Right hindlimb (tissue), 1 donor: ENCODE measurements around the gene SH3BGRL3.
"Not testable (repeated sequence)": the region's sequence is repeated elsewhere in the genome, so short reads cannot be mapped to it uniquely, and the experiment has no call there.

Experiments
- DNase-seq: peaks from one replicate; pipeline ENCODE4 v3.0.0-alpha.2; 2018

The SH3BGRL3 gene

DNA sequence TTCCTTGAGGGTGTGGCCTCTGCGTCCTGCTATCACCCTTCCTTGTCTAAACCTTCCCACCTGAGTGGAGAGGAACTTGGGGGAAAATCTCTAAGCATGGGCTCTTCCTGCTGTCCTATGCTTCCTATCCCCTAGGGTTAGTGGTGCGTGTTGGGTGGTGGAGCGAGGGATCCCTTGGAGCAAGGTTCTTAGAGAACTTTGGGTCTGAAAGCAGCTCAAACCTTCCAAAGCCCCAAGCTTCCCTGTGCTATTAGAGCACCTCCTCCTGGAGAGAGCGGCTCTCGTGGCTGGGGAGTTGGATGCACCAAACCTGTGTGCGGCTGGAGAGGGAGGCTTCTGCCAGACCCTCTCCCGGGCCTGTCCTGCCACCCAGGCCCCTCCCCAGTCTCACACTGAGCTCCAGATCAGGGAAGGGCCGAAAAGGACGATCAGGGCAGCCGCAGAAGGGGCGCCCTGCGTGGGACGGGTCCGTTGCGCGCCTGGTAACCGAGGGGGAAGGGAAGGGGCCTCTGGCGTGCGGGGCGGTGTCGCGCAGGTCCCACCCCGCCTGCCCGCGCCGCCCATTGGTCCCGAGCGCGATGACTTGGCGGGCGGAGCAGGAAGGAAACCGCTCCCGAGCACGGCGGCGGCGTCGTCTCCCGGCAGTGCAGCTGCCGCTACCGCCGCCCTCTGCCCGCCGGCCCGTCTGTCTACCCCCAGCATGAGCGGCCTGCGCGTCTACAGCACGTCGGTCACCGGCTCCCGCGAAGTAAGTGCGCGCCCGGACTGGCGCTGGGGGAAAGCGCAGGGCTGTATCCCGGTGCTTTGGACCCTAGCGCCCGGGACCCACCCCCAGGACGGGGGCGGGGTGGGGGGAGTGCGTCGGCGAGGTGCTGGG is at the start of gene SH3BGRL3:
Gene SH3BGRL3 (plus strand): TSS at position 631 of the 877 bp plus-strand sequence. CDS start 70 bp downstream, at position 701.
- peak; percentile 91 for DNase-seq

DNA sequence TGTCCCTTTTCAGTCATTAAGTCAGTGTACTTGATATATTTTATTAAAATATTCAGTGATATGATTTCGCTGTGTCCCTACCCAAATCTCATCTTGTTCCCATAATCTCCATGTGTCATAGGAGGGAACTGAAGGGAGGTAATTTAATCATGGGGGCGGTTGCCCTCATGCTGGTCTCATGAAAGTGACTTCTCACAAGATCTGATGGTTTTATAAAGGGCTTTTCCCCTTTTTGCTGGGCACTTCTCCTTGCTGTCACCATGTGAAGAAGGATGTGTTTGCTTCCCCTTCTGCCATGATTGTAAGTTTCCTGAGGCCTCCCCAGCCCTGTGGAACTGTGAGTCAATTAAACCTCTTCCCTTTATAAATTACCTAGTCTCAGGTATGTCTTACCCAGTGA is 49.2 kb upstream of the SH3BGRL3 start:
- not testable (repeated sequence) for DNase-seq

DNA sequence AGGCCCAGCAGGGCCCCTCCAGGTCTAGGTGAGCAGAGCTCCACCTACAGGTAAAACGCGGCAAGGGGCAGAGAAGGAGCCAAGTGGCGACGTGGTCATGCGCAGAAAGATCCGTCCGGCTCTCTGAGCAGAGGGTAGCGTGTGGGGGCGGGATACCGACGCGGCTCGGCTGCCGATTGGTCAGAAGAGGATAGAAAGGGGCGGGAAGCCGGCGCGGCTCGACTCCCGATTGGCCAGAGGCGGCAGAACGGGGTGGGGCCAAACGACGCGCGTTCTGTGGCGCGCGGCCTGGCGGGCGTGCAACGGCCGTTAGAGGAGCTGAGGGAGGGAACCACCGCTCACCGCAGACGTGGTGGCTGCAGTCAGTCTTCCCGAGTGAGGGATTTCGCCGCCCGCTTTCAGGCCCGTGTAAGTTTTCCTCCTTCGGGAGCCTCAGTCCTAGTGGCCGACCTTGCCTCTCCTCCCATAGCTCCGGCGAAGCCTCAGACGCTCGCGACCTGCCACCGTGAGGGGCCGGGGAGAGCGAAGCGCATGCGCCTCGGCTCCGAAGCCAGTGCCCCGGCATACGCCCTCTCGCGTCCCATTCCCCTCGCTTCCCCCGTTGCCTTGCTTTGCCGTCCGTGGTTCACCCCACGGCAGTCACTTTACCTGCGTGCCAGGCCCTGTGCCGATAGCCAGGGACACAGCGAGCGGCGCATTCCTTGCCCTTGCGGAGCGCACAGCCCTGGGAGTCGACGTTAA is 45.8 kb upstream of the SH3BGRL3 start, which contains the start of gene CEP85:
Gene CEP85 (plus strand): TSS at position 298 of the 741 bp plus-strand sequence. CDS start 5,584 bp downstream, outside the sequence.
- peak; percentile 98 for DNase-seq

DNA sequence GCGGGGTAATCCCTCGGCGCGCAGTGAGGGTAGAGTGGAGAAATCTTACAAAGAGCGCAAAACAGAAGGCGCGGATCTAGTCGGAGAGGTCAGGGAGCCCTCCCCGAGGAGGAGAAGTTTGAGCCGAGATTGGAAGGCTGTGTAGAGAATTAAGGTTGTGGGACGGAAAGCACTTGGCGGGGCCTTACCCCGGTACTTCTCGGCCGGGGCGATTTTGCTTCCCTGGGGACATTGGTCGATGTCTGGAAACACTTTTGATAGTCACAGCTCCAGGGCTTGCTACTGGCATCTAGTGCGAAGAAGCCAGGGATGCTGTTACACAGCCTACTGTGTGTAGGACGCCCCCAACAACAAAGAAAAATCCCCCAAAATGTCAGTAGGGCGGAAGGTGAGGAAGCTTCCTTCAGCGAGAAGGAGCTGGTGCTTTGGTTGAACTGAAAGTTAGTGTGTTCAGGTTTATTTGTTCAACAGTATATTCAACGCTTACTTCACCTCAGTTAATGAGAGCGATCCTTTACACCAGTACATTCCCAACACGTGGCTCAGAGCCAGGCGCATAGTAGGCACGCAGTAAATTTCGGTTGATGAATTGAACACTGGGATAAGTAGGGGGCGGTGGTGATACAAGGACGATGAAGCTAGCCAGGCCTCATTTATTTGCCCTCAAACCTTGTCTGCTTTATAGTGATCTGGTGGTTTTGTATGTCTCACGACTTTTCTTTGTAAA is 45.1 kb upstream of the SH3BGRL3 start:
- DNase-seq, result peak; percentile 34

DNA sequence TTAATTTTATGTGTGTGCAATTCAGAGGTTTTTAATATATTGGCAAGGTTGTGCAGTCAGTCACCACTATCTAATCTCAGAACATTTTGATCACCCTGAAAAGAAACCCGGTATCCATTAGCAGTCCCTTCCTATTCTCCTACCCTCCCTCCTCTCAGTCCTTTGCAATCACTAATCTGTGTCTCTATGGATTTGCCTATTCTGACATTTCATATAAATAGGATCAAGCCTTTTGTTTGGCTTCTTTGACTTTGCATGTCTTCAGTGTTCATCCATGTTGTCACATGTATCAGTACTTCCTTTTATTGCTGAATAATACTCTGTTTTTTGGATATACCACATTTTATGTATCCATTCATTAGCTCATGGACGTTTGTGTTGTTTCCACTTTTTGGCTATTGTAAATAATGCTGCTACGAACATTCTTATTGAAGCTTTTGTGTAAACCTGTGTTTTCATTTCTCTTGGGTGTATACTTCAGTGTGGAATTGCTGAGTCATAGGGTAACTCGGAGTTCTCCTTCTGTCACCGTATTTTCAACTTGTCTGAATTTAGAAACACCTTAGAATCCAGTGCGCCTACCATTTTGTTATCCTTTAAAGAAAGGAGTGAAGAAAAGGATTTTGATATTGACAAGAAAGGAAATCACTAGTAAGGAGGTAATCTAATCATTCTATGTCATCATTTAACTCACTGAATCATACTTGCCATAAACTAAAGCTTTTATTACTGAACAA is 42.5 kb upstream of the SH3BGRL3 start:
- no peak for DNase-seq

DNA sequence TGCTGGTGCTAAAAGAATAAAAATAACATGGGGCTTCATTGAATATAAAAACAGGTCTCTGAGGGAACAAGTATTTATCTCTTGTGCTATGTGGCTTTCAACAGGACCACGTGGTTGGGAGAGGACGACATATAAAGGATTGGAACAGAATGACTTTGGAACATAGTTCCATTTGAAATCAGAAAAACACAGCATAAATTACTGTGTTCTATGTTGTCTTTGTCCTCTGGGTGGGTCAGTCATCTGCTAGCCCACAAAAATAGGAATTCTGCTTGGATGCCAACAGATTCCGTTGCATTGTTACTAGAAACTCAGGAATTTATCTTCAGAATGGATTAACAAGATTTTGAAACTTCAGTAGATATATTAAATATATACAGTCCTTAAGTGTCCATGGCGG is 40.0 kb upstream of the SH3BGRL3 start:
- DNase-seq, result no peak

DNA sequence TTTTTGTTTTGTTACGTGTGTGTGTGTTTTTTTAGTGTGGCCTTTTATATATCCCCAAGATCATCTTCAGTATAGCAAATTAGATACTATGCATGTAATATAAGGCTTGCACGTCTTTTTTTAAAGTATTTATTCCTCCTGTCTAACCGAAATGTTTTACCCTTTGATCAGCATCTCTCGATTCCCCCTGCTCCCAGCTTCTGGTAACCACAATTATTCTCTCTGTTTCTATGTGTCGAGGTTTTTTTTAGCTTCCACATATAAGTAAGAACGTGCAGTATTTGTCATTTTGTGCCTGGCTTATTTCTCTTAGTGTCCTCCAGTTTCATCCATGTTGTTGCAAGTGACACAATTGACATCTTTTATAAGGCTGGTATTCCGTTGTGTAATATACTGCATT is 27.2 kb upstream of the SH3BGRL3 start:
- no peak for DNase-seq

DNA sequence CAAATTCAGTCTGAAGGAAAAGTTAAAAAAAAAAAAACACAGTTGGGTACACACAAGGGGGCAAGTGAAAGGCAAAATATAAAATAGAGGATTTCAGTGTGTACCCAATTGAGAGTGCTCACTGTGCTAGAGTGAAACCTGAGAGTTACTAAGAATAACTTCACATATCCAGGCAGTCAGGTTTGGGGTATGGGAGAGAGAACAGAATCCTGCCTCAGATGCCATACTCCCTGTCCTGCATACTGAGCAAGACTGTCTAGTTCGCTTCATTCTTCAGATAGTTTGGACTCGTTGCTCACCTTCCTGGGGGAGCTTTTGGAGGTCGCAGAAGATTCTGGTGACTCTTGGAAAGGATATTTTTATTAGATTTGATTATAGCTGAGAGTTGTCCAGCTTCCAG is 25.5 kb upstream of the SH3BGRL3 start:
- no peak for DNase-seq

DNA sequence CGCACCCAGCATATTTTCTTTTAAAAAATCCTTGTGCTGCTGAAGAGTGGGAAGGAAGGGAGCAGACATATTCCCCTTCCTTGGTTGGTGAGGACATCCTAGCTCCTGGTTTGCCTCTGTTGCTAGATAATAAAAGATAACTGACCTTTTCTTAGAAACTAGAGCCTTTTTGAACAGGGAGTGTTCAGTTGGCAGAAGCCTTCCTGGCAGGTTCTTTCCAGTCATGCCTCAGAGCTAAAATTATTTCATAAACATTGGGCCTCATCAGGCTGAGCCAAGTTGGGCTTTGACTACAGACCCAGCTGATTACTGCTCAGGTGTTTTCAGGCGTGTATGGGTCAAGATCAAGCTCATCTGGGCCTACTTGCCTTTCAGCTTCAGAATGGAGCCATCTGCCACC is 22.7 kb upstream of the SH3BGRL3 start:
- DNase-seq, result no peak

DNA sequence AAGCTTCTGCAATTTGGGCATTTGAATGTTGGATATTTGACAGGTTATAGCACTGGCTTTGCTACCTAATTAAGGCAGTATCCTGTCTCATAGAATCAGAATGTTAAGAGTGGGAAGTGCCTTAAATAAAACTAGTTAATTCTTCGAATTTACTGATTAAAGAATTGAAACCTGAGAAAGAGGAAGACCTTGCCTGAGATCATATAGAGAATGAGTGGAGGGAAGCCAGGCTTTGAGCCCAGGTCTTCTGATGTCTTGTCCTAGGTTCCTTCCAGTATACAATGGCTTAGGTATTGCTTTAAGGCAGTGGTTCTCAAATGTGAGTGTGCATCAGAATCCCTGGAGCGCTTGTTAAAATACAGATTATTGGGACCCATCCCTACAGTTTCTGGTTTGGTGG is 20.9 kb upstream of the SH3BGRL3 start:
- no peak for DNase-seq

DNA sequence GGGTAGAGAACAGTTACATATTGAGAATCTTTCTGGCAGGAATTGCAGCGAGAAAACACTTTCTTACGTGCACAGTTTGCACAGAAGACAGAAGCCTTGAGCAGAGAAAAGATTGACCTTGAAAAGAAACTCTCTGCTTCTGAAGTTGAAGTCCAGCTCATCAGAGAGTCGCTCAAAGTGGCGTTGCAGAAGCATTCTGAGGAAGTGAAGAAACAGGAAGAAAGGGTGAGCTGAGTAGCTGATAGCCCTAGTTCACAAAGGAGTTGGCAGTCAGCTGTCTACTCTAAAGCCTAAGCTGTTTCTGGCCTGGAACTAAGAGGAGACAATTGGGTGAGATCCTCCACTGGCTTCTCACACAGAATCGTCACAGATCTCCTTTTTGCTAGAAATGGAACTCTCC is 20.3 kb upstream of the SH3BGRL3 start:
- no peak for DNase-seq

DNA sequence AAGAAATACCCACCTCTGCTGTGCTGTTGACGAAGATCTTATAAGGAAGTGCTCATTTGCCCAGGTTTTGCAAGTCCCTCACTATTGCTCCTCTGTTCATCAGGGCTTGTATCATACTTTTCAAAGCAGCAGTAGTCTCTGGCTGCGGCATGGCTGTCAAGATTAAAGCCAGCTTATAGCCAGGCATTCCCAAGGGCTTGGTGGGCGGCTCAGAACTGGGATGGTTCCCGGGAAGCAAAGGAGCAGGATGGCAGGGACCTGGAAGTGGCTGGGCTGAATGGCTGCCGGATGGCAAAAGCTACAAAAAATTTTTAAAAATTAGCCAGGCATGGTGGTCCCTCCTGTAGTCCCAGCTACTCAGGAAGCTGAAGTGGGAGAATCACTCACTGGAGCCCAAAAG is 16.7 kb upstream of the SH3BGRL3 start:
- DNase-seq, result no peak

DNA sequence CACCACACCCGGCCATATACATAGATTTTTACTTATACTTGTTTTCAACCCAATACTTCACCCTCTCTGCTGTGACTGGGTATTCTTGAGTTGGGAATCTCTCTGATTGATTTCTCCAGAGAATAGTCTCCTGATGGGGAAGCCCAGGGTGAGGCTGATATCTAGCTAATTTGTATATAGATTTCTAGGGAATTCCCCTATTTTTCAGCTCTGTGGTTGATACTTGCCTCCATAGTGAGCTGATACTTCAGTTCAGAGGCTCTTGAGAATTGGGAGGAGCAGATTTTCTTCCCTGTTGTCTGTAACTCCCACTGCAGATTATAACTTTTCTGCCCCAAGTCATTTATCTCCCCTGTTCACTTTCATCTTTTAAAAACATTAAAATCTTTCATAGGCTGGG is 14.5 kb upstream of the SH3BGRL3 start:
- DNase-seq, result no peak

DNA sequence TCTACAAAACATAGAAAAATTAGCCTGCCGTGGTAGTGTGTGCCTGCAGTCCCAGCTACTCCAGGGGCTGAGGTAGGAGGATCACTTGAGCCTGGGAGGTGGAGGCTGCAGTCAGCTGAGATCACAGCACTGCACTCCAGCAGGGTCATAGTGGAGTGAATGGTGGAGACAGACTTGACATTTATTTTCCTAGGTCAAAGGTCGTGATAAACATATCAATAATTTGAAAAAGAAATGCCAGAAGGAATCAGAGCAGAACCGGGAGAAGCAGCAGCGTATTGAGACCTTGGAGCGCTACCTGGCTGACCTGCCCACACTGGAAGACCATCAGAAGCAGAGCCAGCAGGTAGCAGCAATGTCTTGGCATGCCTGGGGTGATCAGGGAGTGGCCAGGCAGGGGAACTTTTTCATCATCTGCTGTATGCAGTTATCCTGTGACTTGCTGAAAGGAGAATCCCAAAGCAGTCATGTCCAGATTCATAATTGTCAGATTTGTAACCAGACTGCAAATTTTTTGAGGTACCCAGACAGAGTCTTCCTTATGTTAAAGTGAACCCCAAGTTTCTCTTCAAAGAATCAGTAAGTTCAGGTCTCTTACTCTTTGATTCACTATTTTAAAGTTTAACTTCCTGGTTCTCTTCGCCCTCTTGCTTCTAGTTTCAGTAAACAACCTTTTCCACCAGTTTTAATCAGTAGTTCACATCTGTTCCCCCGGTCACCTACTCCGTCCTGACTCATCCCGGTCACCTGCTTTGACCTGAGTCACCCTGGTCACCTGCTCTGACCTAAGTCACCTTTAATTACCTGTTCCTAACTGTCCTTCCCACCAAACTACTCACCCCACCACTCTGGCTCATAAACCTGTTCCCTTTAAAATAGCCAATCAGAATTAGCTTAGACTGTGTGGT is 11.3 kb upstream of the SH3BGRL3 start:
- no peak for DNase-seq

DNA sequence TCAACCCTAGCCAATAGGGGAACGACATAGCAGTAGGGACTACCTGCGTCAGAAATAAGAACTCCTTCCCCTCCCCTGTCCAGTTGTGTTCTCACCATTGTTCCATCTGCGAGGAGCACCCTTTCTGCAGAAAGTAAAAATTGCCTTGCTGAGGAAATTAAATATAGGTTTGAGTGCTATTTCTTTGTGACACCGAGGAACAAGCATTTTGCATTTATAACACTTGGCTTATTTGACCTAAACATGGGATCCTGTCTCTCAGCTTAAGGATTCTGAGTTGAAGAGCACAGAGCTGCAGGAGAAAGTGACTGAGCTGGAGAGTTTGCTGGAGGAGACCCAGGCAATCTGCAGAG is 10.7 kb upstream of the SH3BGRL3 start:
- no peak for DNase-seq

DNA sequence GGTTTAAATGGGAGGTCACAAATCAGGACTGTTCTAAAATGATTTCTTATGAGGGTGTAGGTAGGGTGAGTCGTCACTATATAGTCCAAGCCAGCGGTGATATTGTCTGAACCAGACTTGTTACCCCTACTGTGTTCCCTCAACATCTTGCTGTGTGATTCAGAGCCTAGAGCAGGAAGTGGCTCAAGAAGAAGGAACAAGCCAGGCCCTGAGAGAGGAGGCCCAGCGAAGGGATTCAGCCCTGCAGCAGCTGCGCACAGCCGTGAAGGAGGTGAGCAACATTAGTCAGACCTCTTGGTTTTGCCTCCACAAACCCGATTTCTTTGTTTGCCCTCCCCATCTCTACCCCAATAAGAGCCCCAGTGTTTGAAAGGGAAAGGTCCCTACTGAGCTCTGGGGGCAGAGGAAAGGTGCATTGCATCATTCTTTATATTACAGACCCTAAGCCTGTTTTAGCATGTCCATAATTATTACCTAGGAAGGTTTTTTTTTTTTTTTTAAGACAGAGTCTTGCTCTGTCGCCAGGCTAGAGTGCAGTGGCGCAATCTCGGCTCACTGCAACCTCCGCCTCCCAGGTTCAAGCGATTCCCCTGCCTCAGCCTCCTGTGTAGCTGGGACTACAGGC is 5.0 kb upstream of the SH3BGRL3 start:
- DNase-seq, result no peak

DNA sequence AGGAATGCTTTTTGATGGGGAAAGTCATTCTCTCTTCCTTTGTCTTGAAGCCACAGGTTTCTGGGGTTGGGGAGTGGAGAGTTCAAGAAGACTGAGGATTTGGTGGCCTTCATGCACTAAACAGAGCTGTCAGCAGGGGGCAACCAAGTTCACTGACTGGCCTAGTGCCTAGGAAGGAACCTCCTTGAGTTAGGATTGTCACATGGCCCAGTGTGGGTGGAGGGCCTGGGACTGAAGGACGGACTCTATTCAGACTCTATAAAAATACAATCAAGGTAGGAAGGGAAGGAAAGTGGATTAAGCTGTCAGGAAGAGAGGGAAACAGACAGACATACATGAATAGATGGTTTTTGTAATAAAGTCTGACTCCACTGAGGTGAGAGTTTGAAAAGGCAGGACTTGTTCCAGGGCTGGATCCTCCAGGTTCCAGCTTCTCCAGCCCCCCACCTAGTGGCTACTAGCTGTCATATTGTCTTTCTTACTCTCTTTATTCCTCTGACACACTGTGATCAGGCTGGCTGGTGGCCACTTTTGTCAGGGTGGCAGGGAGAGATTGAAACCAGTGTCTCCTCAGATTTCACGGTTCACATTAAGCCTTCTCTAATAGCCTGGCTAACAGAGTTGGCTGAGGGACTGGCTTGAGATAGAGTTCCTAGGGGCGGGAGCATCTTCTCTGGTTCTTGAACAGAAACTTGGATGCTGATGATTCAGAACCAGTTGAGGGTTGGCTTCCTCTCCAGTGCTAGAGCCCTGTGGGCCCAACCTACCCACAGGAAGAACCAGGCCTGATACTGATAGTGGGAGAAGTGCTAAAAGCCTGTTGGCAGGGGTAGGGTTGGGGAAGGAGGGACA is 4.1 kb upstream of the SH3BGRL3 start:
- peak; percentile 85 for DNase-seq

DNA sequence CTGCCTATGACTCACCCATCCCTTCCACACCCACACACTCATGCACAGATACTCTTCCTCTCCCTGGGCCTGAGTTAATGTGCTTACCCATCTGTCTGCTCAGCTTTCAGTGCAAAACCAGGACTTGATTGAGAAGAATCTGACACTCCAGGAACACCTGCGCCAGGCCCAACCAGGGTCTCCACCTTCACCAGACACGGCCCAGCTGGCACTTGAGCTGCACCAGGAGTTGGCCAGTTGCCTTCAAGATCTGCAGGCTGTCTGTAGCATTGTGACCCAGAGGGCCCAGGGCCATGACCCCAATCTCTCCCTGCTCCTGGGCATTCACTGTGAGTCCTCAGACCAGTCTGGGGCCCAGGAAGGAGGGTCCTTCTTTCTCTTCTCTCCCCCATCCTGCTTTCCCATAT is 3.5 kb upstream of the SH3BGRL3 start:
- DNase-seq, result no peak

DNA sequence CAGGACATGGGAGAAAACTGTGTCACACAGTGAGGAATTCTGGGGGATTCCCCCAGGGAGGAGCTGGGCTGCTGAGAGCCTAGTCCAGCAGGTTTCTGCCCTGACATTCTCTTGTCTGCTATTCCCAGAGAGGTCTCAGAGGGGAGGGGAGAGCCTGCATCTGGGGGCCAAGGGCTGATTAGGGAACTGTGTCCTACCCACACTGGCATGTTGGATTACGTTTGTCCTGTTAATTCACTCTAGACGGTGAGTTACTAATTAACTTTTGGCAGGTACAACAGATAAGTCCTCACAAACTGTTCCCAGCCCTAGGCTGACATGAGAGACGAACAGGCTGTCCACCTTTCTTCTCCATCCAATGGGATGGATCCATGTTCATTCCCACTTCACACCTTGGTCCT is 2.6 kb upstream of the SH3BGRL3 start:
- no peak for DNase-seq

DNA sequence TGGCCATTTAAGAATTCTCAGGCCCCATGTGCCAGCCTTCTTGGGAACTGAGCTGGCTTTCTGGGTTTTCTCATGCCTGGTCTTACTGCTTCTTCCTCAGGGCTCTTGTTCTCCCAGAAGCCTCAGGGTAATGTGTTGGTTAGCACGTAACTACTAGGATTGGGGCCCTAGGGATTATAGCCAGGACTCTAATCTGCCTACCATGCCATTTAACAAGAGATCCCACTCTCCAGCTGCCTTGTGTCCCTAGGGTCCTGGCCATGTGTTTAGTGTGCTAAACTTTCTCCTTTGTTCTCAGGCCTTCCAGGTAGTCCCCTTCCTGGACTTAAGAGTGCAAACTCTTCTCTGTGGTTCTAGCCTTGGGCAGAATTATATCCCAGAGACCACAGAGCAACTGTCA is 2.2 kb upstream of the SH3BGRL3 start:
- no peak for DNase-seq
